NCI-H2081 (cell line): ENCODE results near the gene LCE4A.
"Not testable (repeated sequence)": the region's sequence is repeated elsewhere in the genome, so short reads cannot be mapped to it uniquely, and the experiment has no call there.

Source experiments
- DNase-seq, 2 experiments: peaks; one replicate each; lab custom pipeline; 2025; lab: John Stamatoyannopoulos, UW

LCE4A gene

GRCh38 chr1:152707860-152708259 lies at the start of gene LCE4A:
LCE4A (plus strand) TSS chr1:152708160; CDS start chr1:152709076, 916 bp downstream.
- DNase-seq, result no peak

- DNase-seq, result no peak
Measured at GRCh38 chr1:152658649-152659048, 49.3 kb upstream of the LCE4A start.

GRCh38 chr1:152663098-152663497 lies 44.9 kb upstream of the LCE4A start, which contains the start of gene LCE2D:
LCE2D (plus strand) TSS chr1:152663380; CDS start chr1:152664106, 726 bp downstream.
- DNase-seq, result no peak

- not testable (repeated sequence) for DNase-seq
Measured at GRCh38 chr1:152666171-152666570, 41.8 kb upstream of the LCE4A start.

GRCh38 chr1:152667648-152668047 lies 40.3 kb upstream of the LCE4A start:
- no peak for DNase-seq

- DNase-seq, result no peak
Measured at GRCh38 chr1:152673016-152673415, 34.9 kb upstream of the LCE4A start.

- DNase-seq, result not testable (repeated sequence)
Measured at GRCh38 chr1:152674983-152675382, 33.0 kb upstream of the LCE4A start, which contains the start of gene LCE2C. LCE2C (plus strand) TSS chr1:152675279; CDS start chr1:152676016, 737 bp downstream.

- DNase-seq, result no peak
Measured at GRCh38 chr1:152679459-152679858, 28.5 kb upstream of the LCE4A start.

GRCh38 chr1:152681616-152682015 lies 26.3 kb upstream of the LCE4A start:
- no peak for DNase-seq

- no peak for DNase-seq
Measured at GRCh38 chr1:152683846-152684245, 24.1 kb upstream of the LCE4A start.

GRCh38 chr1:152685823-152686222 lies 22.1 kb upstream of the LCE4A start, which contains the start of gene LCE2B:
LCE2B (plus strand) TSS chr1:152686123; CDS start chr1:152686844, 721 bp downstream.
- not testable (repeated sequence) for DNase-seq

GRCh38 chr1:152697701-152698600 lies 10.0 kb upstream of the LCE4A start, which contains the start of gene LCE2A:
LCE2A (plus strand) TSS chr1:152698345; CDS start chr1:152698902, 557 bp downstream.
- no peak for DNase-seq

- no peak for DNase-seq
Measured at GRCh38 chr1:152699746-152700145, 8.2 kb upstream of the LCE4A start.

GRCh38 chr1:152718238-152718637 lies 10.3 kb downstream of the LCE4A start:
- no peak for DNase-seq

- no peak for DNase-seq
Measured at GRCh38 chr1:152725261-152725660, 17.3 kb downstream of the LCE4A start.

- DNase-seq, result no peak
Measured at GRCh38 chr1:152728986-152729385, 21.0 kb downstream of the LCE4A start.

- no peak for DNase-seq
Measured at GRCh38 chr1:152735648-152736047, 27.7 kb downstream of the LCE4A start.

GRCh38 chr1:152737997-152738396 lies 30.0 kb downstream of the LCE4A start:
- DNase-seq, result no peak

- no peak for DNase-seq
Measured at GRCh38 chr1:152739841-152740240, 31.9 kb downstream of the LCE4A start.

- DNase-seq, result no peak
Measured at GRCh38 chr1:152741656-152742055, 33.7 kb downstream of the LCE4A start.

GRCh38 chr1:152743371-152744145 lies 35.6 kb downstream of the LCE4A start:
- DNase-seq, result no peak

- DNase-seq, result no peak
Measured at GRCh38 chr1:152745289-152745704, 37.3 kb downstream of the LCE4A start.
